8988T (cell line): Measurements from ENCODE around the gene STARD3NL.
A peak's percentile ranks its signal among the peaks of the same experiment; 100 is the strongest.

Experiments
- DNase-seq: peaks from one replicate; pipeline ENCODE4 v3.0.0; 2011

Gene STARD3NL

GRCh38 chr7:38185395-38186307 is 7.6 kb downstream of the STARD3NL start:
- no peak for DNase-seq

- DNase-seq, result peak; percentile 20
Observed at GRCh38 chr7:38186593-38187314, 8.7 kb downstream of the STARD3NL start.

- no peak for DNase-seq
Observed at GRCh38 chr7:38187794-38188440, 9.9 kb downstream of the STARD3NL start.

GRCh38 chr7:38189231-38189938 is 11.3 kb downstream of the STARD3NL start:
- DNase-seq, result no peak

- no peak for DNase-seq
Observed at GRCh38 chr7:38190011-38190410, 12.0 kb downstream of the STARD3NL start.

GRCh38 chr7:38191791-38192190 is 13.7 kb downstream of the STARD3NL start:
- DNase-seq, result no peak

- no peak for DNase-seq
Observed at GRCh38 chr7:38192327-38192726, 14.3 kb downstream of the STARD3NL start.

GRCh38 chr7:38195804-38196595 is 18.0 kb downstream of the STARD3NL start:
- no peak for DNase-seq

- no peak for DNase-seq
Observed at GRCh38 chr7:38198366-38198765, 20.3 kb downstream of the STARD3NL start.

- no peak for DNase-seq
Observed at GRCh38 chr7:38199154-38199553, 21.1 kb downstream of the STARD3NL start.

GRCh38 chr7:38199782-38200181 is 21.7 kb downstream of the STARD3NL start:
- DNase-seq, result no peak

- DNase-seq, result no peak
Observed at GRCh38 chr7:38206071-38206470, 28.0 kb downstream of the STARD3NL start.

- no peak for DNase-seq
Observed at GRCh38 chr7:38207843-38208242, 29.8 kb downstream of the STARD3NL start.

- no peak for DNase-seq
Observed at GRCh38 chr7:38211486-38211885, 33.4 kb downstream of the STARD3NL start.

- no peak for DNase-seq
Observed at GRCh38 chr7:38211940-38212339, 33.9 kb downstream of the STARD3NL start.

GRCh38 chr7:38215115-38215514 is 37.1 kb downstream of the STARD3NL start:
- no peak for DNase-seq

GRCh38 chr7:38215735-38216670 is 38.0 kb downstream of the STARD3NL start:
- DNase-seq, result peak; percentile 26

- no peak for DNase-seq
Observed at GRCh38 chr7:38217672-38218071, 39.6 kb downstream of the STARD3NL start.

- DNase-seq, result no peak
Observed at GRCh38 chr7:38220452-38220851, 42.4 kb downstream of the STARD3NL start.

GRCh38 chr7:38222481-38223096 is 44.5 kb downstream of the STARD3NL start:
- DNase-seq, result no peak
